ENCODE measurements around the gene ZHX3.
A peak's percentile ranks its signal among the peaks of the same experiment; 100 is the strongest.

DNA sequence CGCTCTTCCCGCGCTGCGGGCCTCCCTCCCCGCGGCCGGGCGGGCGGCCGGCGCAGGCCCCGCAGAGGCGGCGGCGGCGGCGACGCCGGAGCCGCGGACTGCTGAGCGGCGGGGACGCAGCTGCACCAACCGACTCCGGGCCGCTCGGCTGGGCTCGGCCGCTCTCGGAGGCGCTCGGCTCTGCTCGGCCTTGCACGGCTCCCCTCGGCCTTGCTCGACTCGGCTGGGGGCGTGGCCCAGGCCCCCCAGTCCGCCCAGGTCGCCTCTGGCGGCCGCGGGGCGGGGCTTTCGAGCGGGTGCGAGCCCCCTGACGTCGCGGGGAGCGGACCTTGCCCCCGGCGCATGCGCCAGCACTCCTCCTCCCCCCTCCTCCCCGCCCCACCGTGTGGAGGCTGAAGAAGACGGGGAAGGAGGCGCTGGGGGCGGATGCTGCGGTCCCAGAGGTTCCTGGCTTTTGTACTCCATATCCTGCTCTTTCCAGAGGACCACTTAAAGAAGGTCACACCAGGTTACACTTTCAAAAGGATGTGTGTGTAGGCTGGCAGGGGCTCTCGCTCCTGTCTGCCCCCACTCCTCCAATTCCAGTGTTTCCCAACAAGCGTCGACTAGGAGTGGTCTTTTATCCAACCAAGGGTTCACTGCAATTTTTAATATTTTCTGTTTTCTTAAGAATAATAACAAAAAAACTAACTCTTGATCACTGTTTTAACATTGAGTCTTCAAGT is at the start of gene ZHX3:
- TF ChIP-seq, protein P1, sequence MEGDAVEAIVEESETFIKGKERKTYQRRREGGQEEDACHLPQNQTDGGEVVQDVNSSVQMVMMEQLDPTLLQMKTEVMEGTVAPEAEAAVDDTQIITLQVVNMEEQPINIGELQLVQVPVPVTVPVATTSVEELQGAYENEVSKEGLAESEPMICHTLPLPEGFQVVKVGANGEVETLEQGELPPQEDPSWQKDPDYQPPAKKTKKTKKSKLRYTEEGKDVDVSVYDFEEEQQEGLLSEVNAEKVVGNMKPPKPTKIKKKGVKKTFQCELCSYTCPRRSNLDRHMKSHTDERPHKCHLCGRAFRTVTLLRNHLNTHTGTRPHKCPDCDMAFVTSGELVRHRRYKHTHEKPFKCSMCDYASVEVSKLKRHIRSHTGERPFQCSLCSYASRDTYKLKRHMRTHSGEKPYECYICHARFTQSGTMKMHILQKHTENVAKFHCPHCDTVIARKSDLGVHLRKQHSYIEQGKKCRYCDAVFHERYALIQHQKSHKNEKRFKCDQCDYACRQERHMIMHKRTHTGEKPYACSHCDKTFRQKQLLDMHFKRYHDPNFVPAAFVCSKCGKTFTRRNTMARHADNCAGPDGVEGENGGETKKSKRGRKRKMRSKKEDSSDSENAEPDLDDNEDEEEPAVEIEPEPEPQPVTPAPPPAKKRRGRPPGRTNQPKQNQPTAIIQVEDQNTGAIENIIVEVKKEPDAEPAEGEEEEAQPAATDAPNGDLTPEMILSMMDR (conservative IDR thresholded peaks at IDR 0.05; ENCODE audit: low read depth, low read length), result no peak
- TF ChIP-seq FOS (IDR thresholded peaks at IDR 0.05; ENCODE audit: low read depth, low read length) (no peak), BHLHE40 (IDR thresholded peaks at IDR 0.05; ENCODE audit: low read depth, low read length) (no peak), RAD21 (IDR thresholded peaks at IDR 0.05; ENCODE audit: low read length) (no peak), POLR2A (IDR thresholded peaks at IDR 0.05; ENCODE audit: low read depth, low read length) (no peak), MAZ (IDR thresholded peaks at IDR 0.05; ENCODE audit: borderline replicate concordance, low read depth, low read length) (peak; percentile 98), CHD1 (IDR thresholded peaks at IDR 0.05; ENCODE audit: low read depth, low read length) (no peak), CEBPB (IDR thresholded peaks at IDR 0.05; ENCODE audit: low read depth, low read length) (no peak)
